Panc1 (cell line): ENCODE measurements around the gene SHISA9. TPM values are rescaled to one million over a fixed set of nuclear protein-coding genes. Genes with fewer than 3 reads are reported as not detected.

Source experiments
- ATAC-seq: fragments of 200-7000 bp; cut with Tn5 transposase; 2 replicates; pipeline ENCODE4 v1.9.1; 2020; ENCODE audit warnings: mild to moderate bottlenecking, moderate library complexity
- BruUV-seq: library from RNA; stranded (reverse); fragments of 400-500 nt; replicated peaks from 2 replicates; lab custom pipeline; 2021; lab: Mats Ljungman, UMichigan
- CTCF ChIA-PET: fragments of 300-600 bp; sonication (Branson Sonifier 250); formaldehyde crosslinking; loops from one replicate; lab custom pipeline; 2022; ENCODE audit warnings: antibody characterized with exemption; lab: Charles Lee
- POLR2A ChIA-PET: fragments of 300-600 bp; sonication (Branson Sonifier 250); formaldehyde crosslinking; loops from one replicate; lab custom pipeline; 2022; ENCODE audit warnings: antibody characterized with exemption; lab: Charles Lee
- DNase-seq: peaks from one replicate; pipeline ENCODE4 v3.0.0-alpha.2; 2010; ENCODE audit warnings: low read depth, low spot score
- H3K27ac ChIP-seq: 2 replicates; pipeline ENCODE4 v1.5.1; 2011; ENCODE audit warnings: mild to moderate bottlenecking, low read length, inconsistent platforms
- H3K27me3 ChIP-seq: fragments of 200-500 bp; sonication (Bioruptor generic); 2 replicates; pipeline ENCODE4 v1.6.0; 2014; ENCODE audit warnings: low read length, inconsistent platforms; ENCODE audit not compliant: control insufficient read depth, insufficient read depth
- H3K36me3 ChIP-seq: fragments of 200-500 bp; sonication (Bioruptor generic); 2 replicates; pipeline ENCODE4 v1.5.1; 2014; ENCODE audit warnings: inconsistent platforms, mild to moderate bottlenecking, low read length, moderate library complexity; ENCODE audit not compliant: control insufficient read depth, insufficient read depth
- H3K4me1 ChIP-seq: 2 replicates; pipeline ENCODE4 v1.5.1; 2011; ENCODE audit warnings: inconsistent platforms, mild to moderate bottlenecking, low read length, moderate library complexity; ENCODE audit not compliant: control insufficient read depth, insufficient read depth
- H3K4me3 ChIP-seq, 2 experiments: 2 replicates each; pipeline ENCODE4 v1.5.1; 2011 to 2012; ENCODE audit warnings: low read depth in 2 of 2, low read length in 2 of 2, mild to moderate bottlenecking in 2 of 2, inconsistent platforms in 1 of 2, moderate library complexity in 1 of 2
- H3K9me3 ChIP-seq: fragments of 200-500 bp; sonication (Bioruptor generic); 2 replicates; pipeline ENCODE4 v1.5.1; 2014; ENCODE audit warnings: low read depth, mild to moderate bottlenecking, inconsistent platforms, low read length, moderate library complexity; ENCODE audit not compliant: control insufficient read depth, insufficient read depth
- POLR2AphosphoS5 ChIP-seq: IDR thresholded peaks from 2 replicates; pipeline ENCODE4 v1.6.1; 2012; ENCODE audit warnings: mild to moderate bottlenecking, low read depth, low read length, moderate library complexity
- SIN3A ChIP-seq: IDR thresholded peaks from 2 replicates; pipeline ENCODE4 v1.6.1; 2012; ENCODE audit warnings: low read depth, mild to moderate bottlenecking, low read length, moderate library complexity, borderline replicate concordance; ENCODE audit not compliant: insufficient read depth
- TCF7L2 ChIP-seq: IDR thresholded peaks from 2 replicates; pipeline ENCODE4 v1.6.1; 2011; ENCODE audit warnings: mild to moderate bottlenecking, low read depth, low read length, inconsistent platforms
- in situ Hi-C: cut with HindIII; loops from 2 replicates; pipeline ENCODE4 v1.10.0; 2016; ENCODE audit warnings: low sequenced_read_pairs, low pct_unique_long_range_greater_than_20kb
- intact Hi-C: fragments of 100-400 bp; cut with micrococcal nuclease; formaldehyde crosslinking; loops from one replicate; pipeline ENCODE4 v1.10.0; 2022; ENCODE audit not compliant: unreplicated experiment
- total RNA-seq: library from RNA; stranded (reverse); gene quantifications from one replicate; pipeline ENCODE4 v1.2.1, GENCODE V29; 2021; ENCODE audit not compliant: unreplicated experiment
- TF ChIP-seq, protein P1 (sequence below): fragments of 450-650 bp; IDR thresholded peaks from 2 replicates; pipeline ENCODE4 v1.5.1; 2017; ENCODE audit warnings: mild to moderate bottlenecking
- TF ChIP-seq, protein P2 (sequence below), 2 experiments: IDR thresholded peaks; 2 replicates each; pipeline ENCODE4 v1.6.1; 2011 to 2012; ENCODE audit warnings: low read depth in 2 of 2, control low read depth in 1 of 2, low read length in 1 of 2, mild to moderate bottlenecking in 1 of 2, moderate library complexity in 1 of 2; ENCODE audit not compliant: insufficient read depth in 1 of 2

The SHISA9 gene
- total RNA-seq, 1 experiment from 2014 or later, result 0.10 TPM

DNA sequence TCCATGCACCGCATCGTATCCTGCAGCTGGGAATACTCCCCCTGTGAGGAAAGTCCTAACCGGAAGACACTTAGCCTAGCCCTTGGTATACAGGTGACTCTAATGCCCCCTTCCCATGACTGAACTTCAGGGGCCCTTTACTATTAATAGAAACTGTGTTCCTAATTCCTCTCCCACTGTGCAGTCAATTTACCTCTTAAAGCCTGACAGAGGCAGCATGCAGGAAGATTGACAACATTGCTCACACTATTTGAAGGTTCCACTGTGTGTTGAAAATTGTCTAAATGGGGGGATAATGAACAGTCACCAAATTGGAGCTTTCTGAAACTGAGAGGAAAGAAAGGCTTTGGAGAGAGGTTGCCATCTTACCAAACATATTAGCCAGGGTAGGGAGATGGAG lies 222.6 kb downstream of the SHISA9 start:
- no peaks in the 10 kb centered on the region for H3K4me1 ChIP-seq
- intact Hi-C loops, result no loop called here
- no peaks in the 10 kb centered on the region for H3K9me3 ChIP-seq
- ATAC-seq (no peak), DNase-seq (no peak)
- no TSS peak for BruUV-seq
- POLR2A ChIA-PET, result no interaction called here
- no peak for TF ChIP-seq SIN3A
- TF ChIP-seq, protein P1, sequence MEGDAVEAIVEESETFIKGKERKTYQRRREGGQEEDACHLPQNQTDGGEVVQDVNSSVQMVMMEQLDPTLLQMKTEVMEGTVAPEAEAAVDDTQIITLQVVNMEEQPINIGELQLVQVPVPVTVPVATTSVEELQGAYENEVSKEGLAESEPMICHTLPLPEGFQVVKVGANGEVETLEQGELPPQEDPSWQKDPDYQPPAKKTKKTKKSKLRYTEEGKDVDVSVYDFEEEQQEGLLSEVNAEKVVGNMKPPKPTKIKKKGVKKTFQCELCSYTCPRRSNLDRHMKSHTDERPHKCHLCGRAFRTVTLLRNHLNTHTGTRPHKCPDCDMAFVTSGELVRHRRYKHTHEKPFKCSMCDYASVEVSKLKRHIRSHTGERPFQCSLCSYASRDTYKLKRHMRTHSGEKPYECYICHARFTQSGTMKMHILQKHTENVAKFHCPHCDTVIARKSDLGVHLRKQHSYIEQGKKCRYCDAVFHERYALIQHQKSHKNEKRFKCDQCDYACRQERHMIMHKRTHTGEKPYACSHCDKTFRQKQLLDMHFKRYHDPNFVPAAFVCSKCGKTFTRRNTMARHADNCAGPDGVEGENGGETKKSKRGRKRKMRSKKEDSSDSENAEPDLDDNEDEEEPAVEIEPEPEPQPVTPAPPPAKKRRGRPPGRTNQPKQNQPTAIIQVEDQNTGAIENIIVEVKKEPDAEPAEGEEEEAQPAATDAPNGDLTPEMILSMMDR, result no peak
- TF ChIP-seq, protein P2, sequence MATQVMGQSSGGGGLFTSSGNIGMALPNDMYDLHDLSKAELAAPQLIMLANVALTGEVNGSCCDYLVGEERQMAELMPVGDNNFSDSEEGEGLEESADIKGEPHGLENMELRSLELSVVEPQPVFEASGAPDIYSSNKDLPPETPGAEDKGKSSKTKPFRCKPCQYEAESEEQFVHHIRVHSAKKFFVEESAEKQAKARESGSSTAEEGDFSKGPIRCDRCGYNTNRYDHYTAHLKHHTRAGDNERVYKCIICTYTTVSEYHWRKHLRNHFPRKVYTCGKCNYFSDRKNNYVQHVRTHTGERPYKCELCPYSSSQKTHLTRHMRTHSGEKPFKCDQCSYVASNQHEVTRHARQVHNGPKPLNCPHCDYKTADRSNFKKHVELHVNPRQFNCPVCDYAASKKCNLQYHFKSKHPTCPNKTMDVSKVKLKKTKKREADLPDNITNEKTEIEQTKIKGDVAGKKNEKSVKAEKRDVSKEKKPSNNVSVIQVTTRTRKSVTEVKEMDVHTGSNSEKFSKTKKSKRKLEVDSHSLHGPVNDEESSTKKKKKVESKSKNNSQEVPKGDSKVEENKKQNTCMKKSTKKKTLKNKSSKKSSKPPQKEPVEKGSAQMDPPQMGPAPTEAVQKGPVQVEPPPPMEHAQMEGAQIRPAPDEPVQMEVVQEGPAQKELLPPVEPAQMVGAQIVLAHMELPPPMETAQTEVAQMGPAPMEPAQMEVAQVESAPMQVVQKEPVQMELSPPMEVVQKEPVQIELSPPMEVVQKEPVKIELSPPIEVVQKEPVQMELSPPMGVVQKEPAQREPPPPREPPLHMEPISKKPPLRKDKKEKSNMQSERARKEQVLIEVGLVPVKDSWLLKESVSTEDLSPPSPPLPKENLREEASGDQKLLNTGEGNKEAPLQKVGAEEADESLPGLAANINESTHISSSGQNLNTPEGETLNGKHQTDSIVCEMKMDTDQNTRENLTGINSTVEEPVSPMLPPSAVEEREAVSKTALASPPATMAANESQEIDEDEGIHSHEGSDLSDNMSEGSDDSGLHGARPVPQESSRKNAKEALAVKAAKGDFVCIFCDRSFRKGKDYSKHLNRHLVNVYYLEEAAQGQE (IDR thresholded peaks at IDR 0.05; ENCODE audit: insufficient read depth in 1 of 2, low read depth in 2 of 2, low read length in 1 of 2), result no peak
- TF ChIP-seq POLR2AphosphoS5, result no peak
- TF ChIP-seq TCF7L2, result no peak
- H3K27me3 ChIP-seq, result no peaks in the 10 kb centered on the region
- in situ Hi-C loops, result no loop called here
- no peak overlapping the region for H3K27ac ChIP-seq
- CTCF ChIA-PET, result no interaction called here
- H3K36me3 ChIP-seq, result no peaks in the 10 kb centered on the region
- H3K4me3 ChIP-seq, result no peak overlapping the region

DNA sequence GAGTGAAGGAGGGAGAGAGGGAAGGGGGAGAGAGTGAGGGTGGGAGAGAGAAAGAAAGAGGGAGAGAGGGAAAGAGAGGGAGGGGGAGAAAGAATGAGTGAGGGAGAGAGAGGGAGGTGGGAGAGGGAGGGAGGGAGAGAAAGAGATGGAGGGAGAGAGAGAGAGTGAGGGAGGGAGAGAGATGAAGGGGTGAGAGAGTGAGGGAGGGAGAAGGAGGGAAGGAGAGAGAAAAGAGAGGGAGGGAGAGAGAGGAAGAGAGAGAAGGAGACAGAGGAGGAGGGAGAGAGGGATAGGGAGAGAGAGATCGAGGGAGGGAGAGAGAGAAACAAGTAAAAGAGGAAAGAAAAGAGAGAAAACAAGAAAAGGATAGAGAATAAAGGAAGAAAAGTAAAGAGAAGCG lies 225.7 kb downstream of the SHISA9 start:
- Histone ChIP-seq H3K27ac (no peak overlapping the region), H3K9me3 (no peaks in the 10 kb centered on the region), H3K4me1 (no peaks in the 10 kb centered on the region), H3K36me3 (no peaks in the 10 kb centered on the region), H3K27me3 (no peaks in the 10 kb centered on the region), H3K4me3 (no peak overlapping the region)
- CTCF ChIA-PET, result interaction anchor here (0.6 kb wide), 2 partner anchors 32 to 918 kb away, joined by 3 to 4 read pairs; no protein-coding TSS in a partner anchor
- no TSS peak for BruUV-seq
- intact Hi-C loops, result no loop called here
- ATAC-seq (no peak), DNase-seq (no peak)
- TF ChIP-seq SIN3A, result no peak
- TF ChIP-seq TCF7L2, result no peak
- TF ChIP-seq, protein P1, result no peak
- TF ChIP-seq, protein P2 (IDR thresholded peaks at IDR 0.05; ENCODE audit: insufficient read depth in 1 of 2, low read depth in 2 of 2, low read length in 1 of 2), result no peak
- no peak for TF ChIP-seq POLR2AphosphoS5
- POLR2A ChIA-PET, result no interaction called here
- in situ Hi-C loops, result no loop called here
